Measurements from ENCODE around the gene PSTPIP2.

DNA sequence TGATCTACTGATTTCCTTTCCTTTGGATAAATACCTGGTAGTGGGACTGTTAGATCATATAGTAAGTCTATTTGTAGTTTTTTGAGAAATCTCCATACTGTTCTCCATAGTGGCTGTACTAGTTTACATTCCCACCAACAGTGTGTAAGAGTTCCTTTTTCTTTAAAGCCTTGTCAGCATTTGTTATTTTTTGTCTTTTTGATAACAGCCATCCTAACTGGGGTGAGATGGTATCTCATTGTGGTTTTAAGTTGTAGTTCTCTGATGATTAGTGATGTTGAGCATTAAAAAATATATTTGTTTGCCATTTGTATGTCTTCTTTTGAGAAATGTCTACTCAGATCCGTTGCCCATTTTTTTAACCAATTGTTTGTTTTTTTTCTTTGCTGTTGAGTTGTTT, 71.0 kb downstream of the PSTPIP2 start:
- TF ChIP-seq POLR2AphosphoS5 (IDR thresholded peaks at IDR 0.05) = no peak
- no peak for TF ChIP-seq CTCF (IDR thresholded peaks at IDR 0.05; ENCODE audit: poor library complexity, severe bottlenecking)
- TF ChIP-seq, protein P1, sequence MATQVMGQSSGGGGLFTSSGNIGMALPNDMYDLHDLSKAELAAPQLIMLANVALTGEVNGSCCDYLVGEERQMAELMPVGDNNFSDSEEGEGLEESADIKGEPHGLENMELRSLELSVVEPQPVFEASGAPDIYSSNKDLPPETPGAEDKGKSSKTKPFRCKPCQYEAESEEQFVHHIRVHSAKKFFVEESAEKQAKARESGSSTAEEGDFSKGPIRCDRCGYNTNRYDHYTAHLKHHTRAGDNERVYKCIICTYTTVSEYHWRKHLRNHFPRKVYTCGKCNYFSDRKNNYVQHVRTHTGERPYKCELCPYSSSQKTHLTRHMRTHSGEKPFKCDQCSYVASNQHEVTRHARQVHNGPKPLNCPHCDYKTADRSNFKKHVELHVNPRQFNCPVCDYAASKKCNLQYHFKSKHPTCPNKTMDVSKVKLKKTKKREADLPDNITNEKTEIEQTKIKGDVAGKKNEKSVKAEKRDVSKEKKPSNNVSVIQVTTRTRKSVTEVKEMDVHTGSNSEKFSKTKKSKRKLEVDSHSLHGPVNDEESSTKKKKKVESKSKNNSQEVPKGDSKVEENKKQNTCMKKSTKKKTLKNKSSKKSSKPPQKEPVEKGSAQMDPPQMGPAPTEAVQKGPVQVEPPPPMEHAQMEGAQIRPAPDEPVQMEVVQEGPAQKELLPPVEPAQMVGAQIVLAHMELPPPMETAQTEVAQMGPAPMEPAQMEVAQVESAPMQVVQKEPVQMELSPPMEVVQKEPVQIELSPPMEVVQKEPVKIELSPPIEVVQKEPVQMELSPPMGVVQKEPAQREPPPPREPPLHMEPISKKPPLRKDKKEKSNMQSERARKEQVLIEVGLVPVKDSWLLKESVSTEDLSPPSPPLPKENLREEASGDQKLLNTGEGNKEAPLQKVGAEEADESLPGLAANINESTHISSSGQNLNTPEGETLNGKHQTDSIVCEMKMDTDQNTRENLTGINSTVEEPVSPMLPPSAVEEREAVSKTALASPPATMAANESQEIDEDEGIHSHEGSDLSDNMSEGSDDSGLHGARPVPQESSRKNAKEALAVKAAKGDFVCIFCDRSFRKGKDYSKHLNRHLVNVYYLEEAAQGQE (IDR thresholded peaks at IDR 0.05; ENCODE audit: borderline replicate concordance) = no peak
- no peak for TF ChIP-seq TAF1 (IDR thresholded peaks at IDR 0.05; ENCODE audit: low read depth)
- TF ChIP-seq SMC3 (conservative IDR thresholded peaks at IDR 0.05; ENCODE audit: poor library complexity) = no peak
- TF ChIP-seq EP300 (conservative IDR thresholded peaks at IDR 0.05; ENCODE audit: poor library complexity, severe bottlenecking) = no peak
